Thoracic aorta (tissue), 2 donors: ENCODE data around the gene PYGM. TPM values are rescaled to one million over a fixed set of nuclear protein-coding genes. Genes with fewer than 3 reads are reported as not detected.

Experiments used
- ATAC-seq: fragments of 150-250 bp; one replicate; pipeline ENCODE4 v1.8.0; 2017; ENCODE audit warnings: low read depth; ENCODE audit not compliant: insufficient number of reproducible peaks, low FRiP score
- DNase-seq: peaks from one replicate; pipeline ENCODE4 v3.0.0-alpha.2; 2020; ENCODE audit warnings: low spot score
- H3K27ac ChIP-seq, 2 donors: fragments of 200-600 bp; sonication (generic); 1 replicate in 1 of 2; 2 replicates in 1 of 2; pipeline ENCODE4 v1.5.1; 2016; ENCODE audit warnings: mild to moderate bottlenecking in 2 of 2, moderate library complexity in 2 of 2
- H3K27me3 ChIP-seq: fragments of 200-600 bp; sonication (generic); replicated peaks from 2 replicates; pipeline ENCODE4 v1.6.0; 2016; ENCODE audit warnings: mild to moderate bottlenecking; ENCODE audit not compliant: insufficient read depth
- H3K36me3 ChIP-seq: fragments of 200-600 bp; sonication (generic); one replicate; pipeline ENCODE4 v1.5.1; 2016
- H3K4me1 ChIP-seq, 2 donors: fragments of 200-600 bp; sonication (generic); 1 replicate in 1 of 2; 2 replicates in 1 of 2; pipeline versions ENCODE4 v1.5.1 to v1.6.0; 2016; ENCODE audit warnings: low read depth in 2 of 2, mild to moderate bottlenecking in 1 of 2; ENCODE audit not compliant: control insufficient read depth in 1 of 2
- H3K4me3 ChIP-seq: fragments of 200-600 bp; sonication (generic); 2 replicates; pipeline ENCODE4 v1.5.1; 2016; ENCODE audit warnings: mild to moderate bottlenecking
- H3K9me3 ChIP-seq: fragments of 200-600 bp; sonication (generic); 2 replicates; pipeline ENCODE4 v1.5.1; 2016
- CTCF ChIP-seq: fragments of 200-600 bp; sonication (generic); IDR thresholded peaks from one replicate; pipeline ENCODE4 v1.5.1; 2019; ENCODE audit warnings: antibody characterized with exemption
- total RNA-seq, 2 donors: library from RNA; depleted of rRNA; stranded (reverse); fragments of >200 nt; gene quantifications; one replicate each; pipeline versions ENCODE4 v1.1.0 to v1.2.3, GENCODE V29; 2016

Gene PYGM
- total RNA-seq, 2 donors from 2014 or later, result 12.2 to 13.4 TPM

GRCh38 chr11:64763526-64764039 lies 3.8 kb upstream of the PYGM start:
- DNase-seq (no peak), ATAC-seq (no peak)
- TF ChIP-seq CTCF, result no peak
- H3K9me3 ChIP-seq, result no peaks in the 10 kb centered on the region
- H3K36me3 ChIP-seq, result peaks cover 54% of the 10 kb centered on the region
- H3K4me3 ChIP-seq, result no peak overlapping the region
- H3K27me3 ChIP-seq, result no peaks in the 10 kb centered on the region
- H3K27ac ChIP-seq, result peak overlapping the region; percentile 68 to 83
- H3K4me1 ChIP-seq, result peaks cover 26 to 73% of the 10 kb centered on the region in 2 donors

GRCh38 chr11:64762674-64763525 lies 3.1 kb upstream of the PYGM start:
- peak overlapping the region; percentile 68 to 83 for H3K27ac ChIP-seq
- H3K9me3 ChIP-seq, result no peaks in the 10 kb centered on the region
- no peak for TF ChIP-seq CTCF
- peaks cover 26 to 76% of the 10 kb centered on the region in 2 donors for H3K4me1 ChIP-seq
- no peak for ATAC-seq
- no peak overlapping the region for H3K4me3 ChIP-seq
- DNase-seq, result no peak
- H3K36me3 ChIP-seq, result peaks cover 47% of the 10 kb centered on the region
- no peaks in the 10 kb centered on the region for H3K27me3 ChIP-seq

GRCh38 chr11:64762277-64762673 lies 2.5 kb upstream of the PYGM start:
- Histone ChIP-seq H3K4me1 (peaks cover 26 to 70% of the 10 kb centered on the region in 2 donors), H3K4me3 (no peak overlapping the region), H3K27ac (peak overlapping the region; percentile 68 to 83), H3K9me3 (no peaks in the 10 kb centered on the region), H3K36me3 (peaks cover 41% of the 10 kb centered on the region), H3K27me3 (no peaks in the 10 kb centered on the region)
- ATAC-seq (no peak), DNase-seq (no peak)
- no peak for TF ChIP-seq CTCF

- ATAC-seq, result no peak
- Histone ChIP-seq H3K27me3 (no peaks in the 10 kb centered on the region), H3K4me1 (peaks cover 26 to 70% of the 10 kb centered on the region in 2 donors), H3K9me3 (no peaks in the 10 kb centered on the region), H3K36me3 (peaks cover 30% of the 10 kb centered on the region), H3K4me3 (no peak overlapping the region), H3K27ac (peak overlapping the region; percentile 59 to 83)
- TF ChIP-seq CTCF, result no peak
- no peak for DNase-seq
These were observed 1.1 kb upstream of the PYGM start for GRCh38 chr11:64760759-64761420.

- peaks cover 26 to 58% of the 10 kb centered on the region in 2 donors for H3K4me1 ChIP-seq
- peak overlapping the region; percentile 66 for H3K4me3 ChIP-seq
- DNase-seq, result no peak
- no peaks in the 10 kb centered on the region for H3K27me3 ChIP-seq
- H3K27ac ChIP-seq, result peak overlapping the region; percentile 83 to 91
- H3K9me3 ChIP-seq, result no peaks in the 10 kb centered on the region
- peaks cover 14% of the 10 kb centered on the region for H3K36me3 ChIP-seq
- TF ChIP-seq CTCF, result no peak
- no peak for ATAC-seq
These were observed 548 bp downstream of the PYGM start for GRCh38 chr11:64759131-64759721.
